Frontal cortex (tissue), 4 donors: ENCODE results near the gene NOTO. TPM values are rescaled to one million over a fixed set of nuclear protein-coding genes. Genes with fewer than 3 reads are reported as not detected.

ENCODE experiments used
- DNase-seq, 2 donors: peaks; one replicate each; pipeline ENCODE4 v3.0.0; 2012; ENCODE audit warnings: low spot score in 2 of 2
- FAIRE-seq: peaks from 2 replicates; lab custom pipeline; 2012; peaks lifted over from hg19 to GRCh38; lab: Jason Lieb, UNC
- total RNA-seq: library from RNA; depleted of rRNA; stranded (reverse); fragments of >200 nt; gene quantifications from one replicate; pipeline ENCODE4 v1.2.3, GENCODE V29; 2014
- donor health status: control.
- donor health status: control.
- donor health status: control.

NOTO gene
- total RNA-seq, 1 donor from 2014 or later = not detected

- DNase-seq (peak in 1 of 2 donors; percentile 39), FAIRE-seq (no peak)
Observed at GRCh38 chr2:73232403-73233153, 30.2 kb downstream of the NOTO start.

GRCh38 chr2:73233154-73233931, 31.0 kb downstream of the NOTO start, which contains the start of gene PRADC1:
Gene PRADC1 (minus strand): TSS chr2:73233239. CDS start chr2:73233160, 79 bp downstream.
- FAIRE-seq (peak; percentile 79), DNase-seq (peak; percentile 97)

GRCh38 chr2:73233932-73234832, 31.8 kb downstream of the NOTO start, which contains the start of gene CCT7:
Gene CCT7 (plus strand): TSS chr2:73234308. CDS start chr2:73234379, 71 bp downstream.
- DNase-seq = peak; percentile 84 to 87
- no peak for FAIRE-seq

- DNase-seq (no peak), FAIRE-seq (no peak)
Observed at GRCh38 chr2:73235315-73236028, 33.1 kb downstream of the NOTO start.

- FAIRE-seq = no peak
Observed at GRCh38 chr2:73237168-73237567, 34.8 kb downstream of the NOTO start.

GRCh38 chr2:73238149-73238548, 35.8 kb downstream of the NOTO start:
- FAIRE-seq (no peak), DNase-seq (no peak)

More at GRCh38 chr2:73237168-73237567, 34.8 kb downstream of the NOTO start:
- no peak for DNase-seq

GRCh38 chr2:73238976-73239375, 36.6 kb downstream of the NOTO start:
- no peak for DNase-seq
- FAIRE-seq = no peak

GRCh38 chr2:73239776-73240175, 37.4 kb downstream of the NOTO start:
- FAIRE-seq = no peak

GRCh38 chr2:73243884-73244570, 41.7 kb downstream of the NOTO start:
- FAIRE-seq = no peak

More at GRCh38 chr2:73239776-73240175, 37.4 kb downstream of the NOTO start:
- no peak for DNase-seq

GRCh38 chr2:73244580-73244979, 42.2 kb downstream of the NOTO start:
- DNase-seq (no peak), FAIRE-seq (no peak)

More at GRCh38 chr2:73243884-73244570, 41.7 kb downstream of the NOTO start:
- DNase-seq = no peak

- FAIRE-seq (no peak), DNase-seq (no peak)
Observed at GRCh38 chr2:73246850-73247249, 44.5 kb downstream of the NOTO start.

- DNase-seq = no peak
- FAIRE-seq = no peak
Observed at GRCh38 chr2:73249636-73250035, 47.3 kb downstream of the NOTO start.

GRCh38 chr2:73250872-73251846, 48.8 kb downstream of the NOTO start:
- FAIRE-seq = no peak
- DNase-seq = no peak

- no peak for FAIRE-seq
Observed at GRCh38 chr2:73252238-73253027, 50.1 kb downstream of the NOTO start.

GRCh38 chr2:73253400-73253799, 51.0 kb downstream of the NOTO start:
- DNase-seq (no peak), FAIRE-seq (no peak)

More at GRCh38 chr2:73252238-73253027, 50.1 kb downstream of the NOTO start:
- DNase-seq = no peak

GRCh38 chr2:73253901-73254300, 51.5 kb downstream of the NOTO start:
- FAIRE-seq = no peak

More at GRCh38 chr2:73253901-73254300, 51.5 kb downstream of the NOTO start:
- no peak for DNase-seq
